Gastroesophageal sphincter (tissue), 4 donors: ENCODE results near the gene SGMS2. TPM values are rescaled to one million over a fixed set of nuclear protein-coding genes. Genes with fewer than 3 reads are reported as not detected.

ENCODE experiments used
- ATAC-seq: fragments of 150-250 bp; one replicate; pipeline ENCODE4 v1.9.1; 2016; ENCODE audit warnings: mild to moderate bottlenecking, moderate library complexity
- H3K27ac ChIP-seq, 4 donors: fragments of 200-600 bp; sonication (generic) in 3 of 4; 1 replicate in 3 of 4; 2 replicates in 1 of 4; pipeline ENCODE4 v1.5.1; 2016 to 2019
- H3K27me3 ChIP-seq: fragments of 200-600 bp; sonication (generic); one replicate; pipeline ENCODE4 v1.5.1; 2019
- H3K36me3 ChIP-seq, 2 donors: fragments of 200-600 bp; sonication (generic); one replicate each; pipeline ENCODE4 v1.5.1; 2019; ENCODE audit warnings: control low read depth in 1 of 2
- H3K4me1 ChIP-seq, 3 donors: fragments of 200-600 bp; sonication (generic); 1 replicate in 2 of 3; 2 replicates in 1 of 3; pipeline ENCODE4 v1.5.1; 2016 to 2019; ENCODE audit warnings: control low read depth in 2 of 3
- H3K4me3 ChIP-seq, 2 donors: fragments of 200-600 bp; sonication (generic); one replicate each; pipeline ENCODE4 v1.5.1; 2019; ENCODE audit warnings: mild to moderate bottlenecking in 1 of 2, moderate library complexity in 1 of 2
- H3K9me3 ChIP-seq, 3 donors: fragments of 200-600 bp; sonication (generic); one replicate each; pipeline ENCODE4 v1.5.1; 2017 to 2019; ENCODE audit warnings: control low read depth in 2 of 3
- CTCF ChIP-seq, 4 experiments: fragments of 200-600 bp in 2 of 4; fragments of 450-650 bp in 2 of 4; sonication (generic) in 1 of 4; IDR thresholded peaks; one replicate each; pipeline ENCODE4 v1.5.1; 2017 to 2019; ENCODE audit warnings: antibody characterized with exemption in 4 of 4, mild to moderate bottlenecking in 2 of 4, moderate library complexity in 2 of 4
- EP300 ChIP-seq: sonication (generic); formaldehyde crosslinking; IDR thresholded peaks from one replicate; pipeline ENCODE4 v1.6.1; 2017; ENCODE audit warnings: antibody characterized with exemption, mild to moderate bottlenecking
- POLR2A ChIP-seq, 2 donors: fragments of 450-650 bp; IDR thresholded peaks; one replicate each; pipeline ENCODE4 v1.6.1; 2017; ENCODE audit warnings: antibody characterized with exemption in 2 of 2, mild to moderate bottlenecking in 2 of 2, moderate library complexity in 1 of 2
- POLR2AphosphoS5 ChIP-seq: sonication (generic); formaldehyde crosslinking; IDR thresholded peaks from one replicate; pipeline ENCODE4 v1.6.1; 2017; ENCODE audit warnings: antibody characterized with exemption
- WGBS, 2 donors: methylation state at CpG; one replicate each; pipeline ENCODE4 v1.1.5; 2018; ENCODE audit warnings: low coverage in 1 of 2; 5-methylcytosine and 5-hydroxymethylcytosine counted together
- total RNA-seq, 4 donors: library from RNA; depleted of rRNA; stranded (reverse); fragments of >200 nt; gene quantifications; one replicate each; pipeline ENCODE4 v1.1.0, GENCODE V29; 2016

Gene SGMS2
- total RNA-seq, 4 donors from 2014 or later, result 170 to 499 (median 277) TPM

DNA sequence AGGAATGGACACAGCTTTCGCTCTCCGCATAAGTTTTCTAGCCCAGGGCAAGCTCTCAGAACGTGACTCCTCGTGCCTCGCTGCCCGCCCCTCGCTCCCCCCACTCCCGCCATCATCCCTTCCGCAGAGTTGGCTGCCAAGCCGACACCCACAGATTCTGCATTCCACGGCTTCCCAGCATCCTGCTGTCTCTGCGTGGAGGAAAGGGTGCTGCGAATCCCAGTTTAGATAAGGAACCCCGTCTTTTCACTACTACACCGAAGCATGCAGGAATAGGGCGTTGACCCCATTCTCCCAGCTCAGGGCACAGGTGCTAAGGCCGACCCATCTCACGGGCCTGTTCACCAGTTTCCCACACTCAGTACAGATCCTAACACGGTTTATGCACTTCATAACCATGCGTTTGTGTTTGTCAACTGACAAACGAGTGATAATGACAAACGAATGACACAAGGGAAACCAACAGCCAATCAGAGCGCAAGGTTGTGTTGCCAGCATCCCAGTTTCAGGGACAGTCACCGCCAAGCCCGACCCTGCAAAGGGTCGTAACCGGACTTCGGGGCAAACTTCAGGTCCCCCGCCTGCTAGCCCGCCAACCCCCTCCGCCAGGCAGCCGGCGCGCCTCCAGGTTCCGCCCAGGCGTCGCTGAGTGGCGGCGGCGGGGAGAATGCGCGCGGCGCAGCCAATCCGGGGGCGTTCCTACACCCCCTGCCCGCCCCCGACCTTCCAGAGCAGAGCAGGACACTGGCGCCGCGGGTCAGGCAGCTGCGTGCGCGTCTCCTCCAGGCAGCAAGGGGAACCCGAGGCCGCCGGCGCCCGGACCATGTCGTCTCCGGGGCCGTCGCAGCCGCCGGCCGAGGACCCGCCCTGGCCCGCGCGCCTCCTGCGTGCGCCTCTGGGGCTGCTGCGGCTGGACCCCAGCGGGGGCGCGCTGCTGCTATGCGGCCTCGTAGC is 106.4 kb downstream of the SGMS2 start, which contains the start of gene CYP2U1:
Gene CYP2U1, plus strand, starts transcription at position 729 of the 954 bp plus-strand sequence. Its CDS starts 95 bp downstream, at position 824.
- peak; percentile 97 for ATAC-seq
- H3K36me3 ChIP-seq, result no peaks in the 10 kb centered on the region
- peak within 1 kb of the TSS; percentile 69 to 76 for H3K4me3 ChIP-seq
- no peaks in the 10 kb centered on the region for H3K27me3 ChIP-seq
- WGBS, 2 donors, result 0 to 1% methylated on average over 2 to 14 of the region's 78 CpGs
- peaks cover 6 to 37% (median 8%) of the 10 kb centered on the region in 3 donors for H3K4me1 ChIP-seq
- no peaks in the 10 kb centered on the region for H3K9me3 ChIP-seq
- TF ChIP-seq EP300, result no peak
- peak; percentile 65 for TF ChIP-seq POLR2AphosphoS5
- peak in 3 of 4 experiments; percentile 45 to 54 (median 47) for TF ChIP-seq CTCF (IDR thresholded peaks at IDR 0.05)
- TF ChIP-seq POLR2A (IDR thresholded peaks at IDR 0.05), result peak; percentile 74 to 83
- H3K27ac ChIP-seq, result peak within 1 kb of the TSS; percentile 63 to 91 (median 90)

DNA sequence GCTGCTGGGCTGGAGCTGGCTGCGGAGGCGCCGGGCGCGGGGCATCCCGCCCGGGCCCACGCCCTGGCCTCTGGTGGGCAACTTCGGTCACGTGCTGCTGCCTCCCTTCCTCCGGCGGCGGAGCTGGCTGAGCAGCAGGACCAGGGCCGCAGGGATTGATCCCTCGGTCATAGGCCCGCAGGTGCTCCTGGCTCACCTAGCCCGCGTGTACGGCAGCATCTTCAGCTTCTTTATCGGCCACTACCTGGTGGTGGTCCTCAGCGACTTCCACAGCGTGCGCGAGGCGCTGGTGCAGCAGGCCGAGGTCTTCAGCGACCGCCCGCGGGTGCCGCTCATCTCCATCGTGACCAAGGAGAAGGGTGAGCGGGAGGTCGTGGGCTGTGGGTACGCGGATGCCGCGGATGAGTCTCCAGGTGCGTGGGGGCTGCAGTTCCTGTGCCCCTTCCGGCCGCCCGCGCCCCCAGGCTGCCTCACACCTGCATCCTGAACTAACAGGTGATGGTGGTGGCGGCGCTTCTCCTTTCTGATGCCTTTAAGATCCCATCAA is 107.1 kb downstream of the SGMS2 start:
- no peak for ATAC-seq
- H3K36me3 ChIP-seq, result peaks cover 0 to 2% of the 10 kb centered on the region in 2 donors
- no CpG with 5 or more reads among the region's 45 CpGs for WGBS, 2 donors
- H3K27ac ChIP-seq, result peak overlapping the region; percentile 63 to 91 (median 90)
- H3K9me3 ChIP-seq, result no peaks in the 10 kb centered on the region
- H3K27me3 ChIP-seq, result no peaks in the 10 kb centered on the region
- peaks cover 6 to 37% (median 8%) of the 10 kb centered on the region in 3 donors for H3K4me1 ChIP-seq
- H3K4me3 ChIP-seq, result peak overlapping the region; percentile 69 to 76
- TF ChIP-seq EP300 (no peak), POLR2A (IDR thresholded peaks at IDR 0.05) (no peak)

GRCh38 chr4:107935246-107935645 is 110.5 kb downstream of the SGMS2 start:
- Histone ChIP-seq H3K4me3 (no peak overlapping the region), H3K36me3 (peaks cover 0 to 9% of the 10 kb centered on the region in 2 donors), H3K27ac (no peak overlapping the region), H3K27me3 (no peaks in the 10 kb centered on the region), H3K4me1 (peaks cover 6 to 35% (median 8%) of the 10 kb centered on the region in 3 donors), H3K9me3 (no peaks in the 10 kb centered on the region)
- TF ChIP-seq POLR2AphosphoS5, result no peak
- TF ChIP-seq EP300, result no peak
- no peak for TF ChIP-seq CTCF (IDR thresholded peaks at IDR 0.05)
- no peak for TF ChIP-seq POLR2A (IDR thresholded peaks at IDR 0.05)
- no peak for ATAC-seq

DNA sequence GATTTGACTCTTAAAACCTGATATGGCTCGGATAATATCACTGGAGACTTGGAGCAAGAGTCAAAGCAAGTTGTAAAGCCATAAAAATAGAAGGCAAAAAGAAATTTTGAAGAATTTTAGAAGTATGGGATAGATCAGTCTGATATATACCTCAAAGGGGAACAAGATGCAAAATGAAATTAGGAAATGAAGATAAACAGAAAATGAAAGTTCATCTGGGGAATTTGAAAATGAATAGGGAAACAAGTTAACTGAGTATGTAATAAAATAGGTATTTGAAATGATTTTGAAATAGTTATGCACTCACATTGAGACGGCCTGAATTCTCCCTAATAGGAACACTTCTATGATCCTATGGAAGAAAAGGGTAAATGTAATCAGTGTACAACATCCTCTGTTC is 112.3 kb downstream of the SGMS2 start:
- no peak for TF ChIP-seq POLR2A (IDR thresholded peaks at IDR 0.05)
- TF ChIP-seq POLR2AphosphoS5, result no peak
- no peak for TF ChIP-seq EP300
- TF ChIP-seq CTCF (IDR thresholded peaks at IDR 0.05), result no peak
- no peak for ATAC-seq
- Histone ChIP-seq H3K36me3 (peaks cover 0 to 9% of the 10 kb centered on the region in 2 donors), H3K27ac (no peak overlapping the region), H3K4me1 (peaks cover 6 to 26% (median 8%) of the 10 kb centered on the region in 3 donors), H3K27me3 (no peaks in the 10 kb centered on the region), H3K4me3 (no peak overlapping the region), H3K9me3 (no peaks in the 10 kb centered on the region)
- WGBS, 2 donors, result 87 to 100% methylated on average over 1 to 2 of the region's 2 CpGs

DNA sequence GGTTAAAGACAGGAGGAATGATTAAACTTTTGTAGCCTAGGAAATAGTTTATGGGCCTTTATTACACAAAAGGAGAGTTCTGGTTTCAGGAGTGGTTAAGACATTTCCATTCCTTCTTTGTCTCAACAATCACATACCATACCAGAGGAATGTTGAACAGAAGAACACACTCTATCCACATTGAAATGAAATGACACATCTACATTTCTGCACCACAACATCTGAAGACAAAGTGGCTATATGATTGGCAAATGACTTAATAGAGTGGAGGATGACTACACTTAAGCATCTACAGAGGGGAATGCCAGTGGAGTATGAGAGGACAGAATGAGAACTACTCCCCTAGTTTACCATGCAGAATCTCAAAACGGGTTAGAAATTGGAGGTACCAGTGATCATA is 114.6 kb downstream of the SGMS2 start:
- Histone ChIP-seq H3K9me3 (no peaks in the 10 kb centered on the region), H3K36me3 (peaks cover 0 to 11% of the 10 kb centered on the region in 2 donors), H3K27me3 (no peaks in the 10 kb centered on the region), H3K27ac (no peak overlapping the region), H3K4me1 (peaks cover 0 to 4% (median 0%) of the 10 kb centered on the region in 3 donors), H3K4me3 (no peak overlapping the region)
- TF ChIP-seq POLR2AphosphoS5, result no peak
- TF ChIP-seq EP300, result no peak
- no peak for TF ChIP-seq CTCF (IDR thresholded peaks at IDR 0.05)
- no peak for ATAC-seq
- WGBS, 2 donors, result 100% methylated on average over 1 of the region's 1 CpG
